CD4-positive, CD25-positive, alpha-beta regulatory T cell (primary cell): ENCODE results near the gene MBTPS1. TPM values are rescaled to one million over a fixed set of nuclear protein-coding genes. Genes with fewer than 3 reads are reported as not detected.

Source experiments
- polyA plus RNA-seq, 4 donors: library from polyadenylated mRNA; unstranded; fragments of 300-500 nt; fragmentation: Illumina TruSeq; gene quantifications; one replicate each; pipeline ENCODE4 v1.2.3, GENCODE V29; 2021
- total RNA-seq: library from RNA; stranded (reverse); gene quantifications from one replicate; pipeline ENCODE4 v1.2.3, GENCODE V29; 2022

The MBTPS1 gene
- total and polyA plus RNA-seq, 5 donors from 2014 or later = 40.6 to 118 (median 48.3) TPM

Other genes starting within 250 kb of the MBTPS1 start
- 6.5 TPM for gene MLYCD, start 217.8 kb downstream of the MBTPS1 start, total RNA-seq
- 1 to 10 TPM; 1.9 to 3.0 (median 2.2) TPM for gene MLYCD, start 217.8 kb downstream of the MBTPS1 start, polyA plus RNA-seq
- 0.72 TPM for gene OSGIN1, start 163.7 kb downstream of the MBTPS1 start, total RNA-seq
- gene OSGIN1, start 163.7 kb downstream of the MBTPS1 start, polyA plus RNA-seq = under 1 TPM in 1 of 4 donors, not detected in 3; 0.29 TPM
- gene NECAB2, start 148.7 kb downstream of the MBTPS1 start, total RNA-seq = not detected
- gene NECAB2, start 148.7 kb downstream of the MBTPS1 start, polyA plus RNA-seq = not detected
- not detected for gene SLC38A8, start 74.1 kb downstream of the MBTPS1 start, total RNA-seq
- gene SLC38A8, start 74.1 kb downstream of the MBTPS1 start, polyA plus RNA-seq = not detected
- gene HSDL1, start 28.2 kb upstream of the MBTPS1 start, total RNA-seq = 17.3 TPM
- 10 to 100 TPM in 1 of 4 donors, 1 to 10 TPM in 3; 6.8 to 10.6 (median 9.6) TPM for gene HSDL1, start 28.2 kb upstream of the MBTPS1 start, polyA plus RNA-seq
- gene DNAAF1, start 28.4 kb upstream of the MBTPS1 start, total RNA-seq = 0.27 TPM
- gene DNAAF1, start 28.4 kb upstream of the MBTPS1 start, polyA plus RNA-seq = under 1 TPM in 3 of 4 donors, not detected in 1; 0.03 to 0.81 (median 0.33) TPM
- gene TAF1C, start 70.1 kb upstream of the MBTPS1 start, total RNA-seq = 90.6 TPM
- gene TAF1C, start 70.1 kb upstream of the MBTPS1 start, polyA plus RNA-seq = 1 to 10 TPM; 6.3 to 8.6 (median 7.2) TPM
- gene ADAD2, start 74.2 kb upstream of the MBTPS1 start, total RNA-seq = not detected
- under 1 TPM in 3 of 4 donors, not detected in 1; 0.07 to 0.40 (median 0.25) TPM for gene ADAD2, start 74.2 kb upstream of the MBTPS1 start, polyA plus RNA-seq
- gene KCNG4, start 123.1 kb upstream of the MBTPS1 start, total RNA-seq = not detected
- not detected for gene KCNG4, start 123.1 kb upstream of the MBTPS1 start, polyA plus RNA-seq
- not detected for gene WFDC1, start 177.9 kb upstream of the MBTPS1 start, total RNA-seq
- gene WFDC1, start 177.9 kb upstream of the MBTPS1 start, polyA plus RNA-seq = not detected